ENCODE measurements around the gene PDCD7. TPM values are rescaled to one million over a fixed set of nuclear protein-coding genes. Genes with fewer than 3 reads are reported as not detected.
A peak's percentile ranks its signal among the peaks of the same experiment; 100 is the strongest.
"Not testable (repeated sequence)": the region's sequence is repeated elsewhere in the genome, so short reads cannot be mapped to it uniquely, and the experiment has no call there.

Gene PDCD7
- 10 to 100 TPM; 15.7 to 19.3 TPM for total RNA-seq
- long read RNA-seq = 0 reads

GRCh38 chr15:65133548-65134200, at the start of gene PDCD7:
PDCD7 (minus strand) TSS chr15:65133808; CDS start chr15:65133781, 27 bp downstream.
- ATAC-seq = peak; percentile 95 to 97
- DNase-seq = peak; percentile 93
- intact Hi-C loops (cut with DNase I) = no loop called here

- intact Hi-C loops (cut with DNase I) = no loop called here
- DNase-seq = no peak
- no peak for ATAC-seq
These were observed 48.9 kb upstream of the PDCD7 start for GRCh38 chr15:65182538-65182937.

- DNase-seq; intact Hi-C loops (cut with DNase I); ATAC-seq: not testable (repeated sequence)
These were observed 48.2 kb upstream of the PDCD7 start for GRCh38 chr15:65181582-65182353.

- intact Hi-C loops (cut with DNase I) = no loop called here
- DNase-seq (no peak), ATAC-seq (no peak)
These were observed 46.6 kb upstream of the PDCD7 start for GRCh38 chr15:65180167-65180566.

GRCh38 chr15:65177901-65178300, 44.3 kb upstream of the PDCD7 start:
- DNase-seq = no peak
- peak in 1 of 2 donors; percentile 73 for ATAC-seq
- intact Hi-C loops (cut with DNase I) = no loop called here

GRCh38 chr15:65176056-65176455, 42.4 kb upstream of the PDCD7 start:
- ATAC-seq (no peak), DNase-seq (no peak)
- intact Hi-C loops (cut with DNase I) = no loop called here

GRCh38 chr15:65175511-65175910, 41.9 kb upstream of the PDCD7 start:
- intact Hi-C loops (cut with DNase I) = no loop called here
- no peak for ATAC-seq
- DNase-seq = no peak

- intact Hi-C loops (cut with DNase I) = no loop called here
- no peak for ATAC-seq
- DNase-seq = no peak
These were observed 40.9 kb upstream of the PDCD7 start for GRCh38 chr15:65174509-65174908.

- intact Hi-C loops (cut with DNase I) = no loop called here
- no peak for ATAC-seq
These were observed 38.9 kb upstream of the PDCD7 start for GRCh38 chr15:65172531-65172930.

GRCh38 chr15:65171428-65171827, 37.8 kb upstream of the PDCD7 start:
- intact Hi-C loops (cut with DNase I) = no loop called here
- DNase-seq (no peak), ATAC-seq (no peak)

More at GRCh38 chr15:65172531-65172930, 38.9 kb upstream of the PDCD7 start:
- DNase-seq = no peak

- DNase-seq (no peak), ATAC-seq (no peak)
- intact Hi-C loops (cut with DNase I) = no loop called here
These were observed 32.3 kb upstream of the PDCD7 start for GRCh38 chr15:65165875-65166274.

- no peak for DNase-seq
- intact Hi-C loops (cut with DNase I) = no loop called here
These were observed 30.5 kb upstream of the PDCD7 start for GRCh38 chr15:65164139-65164538.

GRCh38 chr15:65163041-65163440, 29.4 kb upstream of the PDCD7 start:
- ATAC-seq = peak in 1 of 2 donors; percentile 12
- no peak for DNase-seq
- intact Hi-C loops (cut with DNase I) = no loop called here

More at GRCh38 chr15:65164139-65164538, 30.5 kb upstream of the PDCD7 start:
- no peak for ATAC-seq

GRCh38 chr15:65156692-65157091, 23.1 kb upstream of the PDCD7 start:
- DNase-seq = no peak
- no peak for ATAC-seq
- intact Hi-C loops (cut with DNase I) = no loop called here

GRCh38 chr15:65154720-65155119, 21.1 kb upstream of the PDCD7 start:
- no peak for DNase-seq

GRCh38 chr15:65147902-65148301, 14.3 kb upstream of the PDCD7 start:
- no peak for DNase-seq
- intact Hi-C loops (cut with DNase I) = no loop called here
- no peak for ATAC-seq

More at GRCh38 chr15:65154720-65155119, 21.1 kb upstream of the PDCD7 start:
- ATAC-seq = no peak
- intact Hi-C loops (cut with DNase I) = no loop called here

- intact Hi-C loops (cut with DNase I) = no loop called here
- no peak for ATAC-seq
- no peak for DNase-seq
These were observed 12.8 kb upstream of the PDCD7 start for GRCh38 chr15:65146438-65146837.

GRCh38 chr15:65138631-65139030, 5.0 kb upstream of the PDCD7 start:
- DNase-seq; ATAC-seq; intact Hi-C loops (cut with DNase I): not testable (repeated sequence)

GRCh38 chr15:65137893-65138292, 4.3 kb upstream of the PDCD7 start:
- DNase-seq; intact Hi-C loops (cut with DNase I); ATAC-seq: not testable (repeated sequence)

GRCh38 chr15:65137089-65137488, 3.5 kb upstream of the PDCD7 start:
- ATAC-seq; DNase-seq; intact Hi-C loops (cut with DNase I): not testable (repeated sequence)
